Measurements from ENCODE around the gene TIA1.

GRCh38 chr2:70173520-70173919, 74.9 kb downstream of the TIA1 start:
- TF ChIP-seq, protein P1, sequence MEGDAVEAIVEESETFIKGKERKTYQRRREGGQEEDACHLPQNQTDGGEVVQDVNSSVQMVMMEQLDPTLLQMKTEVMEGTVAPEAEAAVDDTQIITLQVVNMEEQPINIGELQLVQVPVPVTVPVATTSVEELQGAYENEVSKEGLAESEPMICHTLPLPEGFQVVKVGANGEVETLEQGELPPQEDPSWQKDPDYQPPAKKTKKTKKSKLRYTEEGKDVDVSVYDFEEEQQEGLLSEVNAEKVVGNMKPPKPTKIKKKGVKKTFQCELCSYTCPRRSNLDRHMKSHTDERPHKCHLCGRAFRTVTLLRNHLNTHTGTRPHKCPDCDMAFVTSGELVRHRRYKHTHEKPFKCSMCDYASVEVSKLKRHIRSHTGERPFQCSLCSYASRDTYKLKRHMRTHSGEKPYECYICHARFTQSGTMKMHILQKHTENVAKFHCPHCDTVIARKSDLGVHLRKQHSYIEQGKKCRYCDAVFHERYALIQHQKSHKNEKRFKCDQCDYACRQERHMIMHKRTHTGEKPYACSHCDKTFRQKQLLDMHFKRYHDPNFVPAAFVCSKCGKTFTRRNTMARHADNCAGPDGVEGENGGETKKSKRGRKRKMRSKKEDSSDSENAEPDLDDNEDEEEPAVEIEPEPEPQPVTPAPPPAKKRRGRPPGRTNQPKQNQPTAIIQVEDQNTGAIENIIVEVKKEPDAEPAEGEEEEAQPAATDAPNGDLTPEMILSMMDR (IDR thresholded peaks at IDR 0.05), result no peak
- TF ChIP-seq POLR2A (IDR thresholded peaks at IDR 0.05), result no peak

Data from thyroid gland (tissue), 4 donors.